Measurements from ENCODE around the gene RAB39A.
A peak's percentile ranks its signal among the peaks of the same experiment; 100 is the strongest.
"Not testable (repeated sequence)": the region's sequence is repeated elsewhere in the genome, so short reads cannot be mapped to it uniquely, and the experiment has no call there.

The RAB39A gene

GRCh38 chr11:107928046-107928766 lies at the start of gene RAB39A:
RAB39A (plus strand) TSS chr11:107928448; CDS start chr11:107928569, 121 bp downstream.
- peak; percentile 97 for DNase-seq (ENCODE audit: low spot score)

- not testable (repeated sequence) for DNase-seq (ENCODE audit: low spot score)
These were observed 46.8 kb upstream of the RAB39A start for GRCh38 chr11:107881471-107881870.

GRCh38 chr11:107882095-107882820 lies 46.0 kb upstream of the RAB39A start:
- DNase-seq (ENCODE audit: low spot score) = no peak

- peak; percentile 63 for DNase-seq (ENCODE audit: low spot score)
These were observed 30.0 kb upstream of the RAB39A start for GRCh38 chr11:107898270-107898669.

- no peak for DNase-seq (ENCODE audit: low spot score)
These were observed 20.0 kb upstream of the RAB39A start for GRCh38 chr11:107908211-107908610.

- not testable (repeated sequence) for DNase-seq (ENCODE audit: low spot score)
These were observed 15.8 kb upstream of the RAB39A start for GRCh38 chr11:107912415-107912814.

GRCh38 chr11:107915229-107915628 lies 13.0 kb upstream of the RAB39A start:
- DNase-seq (ENCODE audit: low spot score) = no peak

GRCh38 chr11:107916671-107917241 lies 11.5 kb upstream of the RAB39A start:
- DNase-seq (ENCODE audit: low spot score) = no peak

- no peak for DNase-seq (ENCODE audit: low spot score)
These were observed 6.3 kb upstream of the RAB39A start for GRCh38 chr11:107921997-107922396.

GRCh38 chr11:107923519-107923918 lies 4.7 kb upstream of the RAB39A start:
- DNase-seq (ENCODE audit: low spot score) = not testable (repeated sequence)

GRCh38 chr11:107924306-107924705 lies 3.9 kb upstream of the RAB39A start:
- no peak for DNase-seq (ENCODE audit: low spot score)

- DNase-seq (ENCODE audit: low spot score) = no peak
These were observed 689 bp upstream of the RAB39A start for GRCh38 chr11:107927559-107927958.

- peak; percentile 27 for DNase-seq (ENCODE audit: low spot score)
These were observed 689 bp downstream of the RAB39A start for GRCh38 chr11:107928767-107929507.

GRCh38 chr11:107929611-107930200 lies 1.5 kb downstream of the RAB39A start:
- no peak for DNase-seq (ENCODE audit: low spot score)

GRCh38 chr11:107931206-107931605 lies 3.0 kb downstream of the RAB39A start:
- no peak for DNase-seq (ENCODE audit: low spot score)

- no peak for DNase-seq (ENCODE audit: low spot score)
These were observed 19.7 kb downstream of the RAB39A start for GRCh38 chr11:107947904-107948303.

GRCh38 chr11:107948328-107948727 lies 20.1 kb downstream of the RAB39A start:
- not testable (repeated sequence) for DNase-seq (ENCODE audit: low spot score)

- DNase-seq (ENCODE audit: low spot score) = no peak
These were observed 22.9 kb downstream of the RAB39A start for GRCh38 chr11:107951155-107951554.

- no peak for DNase-seq (ENCODE audit: low spot score)
These were observed 25.2 kb downstream of the RAB39A start for GRCh38 chr11:107953446-107953845.

GRCh38 chr11:107956543-107956942 lies 28.3 kb downstream of the RAB39A start:
- DNase-seq (ENCODE audit: low spot score) = no peak

GRCh38 chr11:107957109-107957588 lies 28.9 kb downstream of the RAB39A start:
- DNase-seq (ENCODE audit: low spot score) = no peak

- DNase-seq (ENCODE audit: low spot score) = no peak
These were observed 33.2 kb downstream of the RAB39A start for GRCh38 chr11:107961480-107961879.
